ENCODE data around the gene COPS3.

GRCh38 chr17:17289701-17290100 is 8.7 kb upstream of the COPS3 start:
- no peak for TF ChIP-seq CTCF (IDR thresholded peaks at IDR 0.05; ENCODE audit: borderline replicate concordance, extremely low read depth, low read length, poor library complexity, severe bottlenecking)
- no peak for TF ChIP-seq EZH2 (IDR thresholded peaks at IDR 0.05; ENCODE audit: borderline replicate concordance, low read depth, low read length, severe bottlenecking)

Data from DND-41 (cell line).